GM12865 (cell line): ENCODE measurements around the gene ALLC.

Source experiments
- DNase-seq: peaks from one replicate; pipeline ENCODE4 v3.0.0; 2010; ENCODE audit warnings: low read depth
- H3K4me3 ChIP-seq: 2 replicates; pipeline ENCODE4 v1.5.1; 2011; ENCODE audit warnings: mild to moderate bottlenecking, low read depth, low read length, control low read depth
- TF ChIP-seq, protein P1 (sequence below): IDR thresholded peaks from 2 replicates; pipeline ENCODE4 v1.5.1; 2011; ENCODE audit warnings: low read length, control low read depth, low read depth, inconsistent platforms; ENCODE audit not compliant: insufficient read depth; ENCODE audit errors: missing control alignments

ALLC gene

DNA sequence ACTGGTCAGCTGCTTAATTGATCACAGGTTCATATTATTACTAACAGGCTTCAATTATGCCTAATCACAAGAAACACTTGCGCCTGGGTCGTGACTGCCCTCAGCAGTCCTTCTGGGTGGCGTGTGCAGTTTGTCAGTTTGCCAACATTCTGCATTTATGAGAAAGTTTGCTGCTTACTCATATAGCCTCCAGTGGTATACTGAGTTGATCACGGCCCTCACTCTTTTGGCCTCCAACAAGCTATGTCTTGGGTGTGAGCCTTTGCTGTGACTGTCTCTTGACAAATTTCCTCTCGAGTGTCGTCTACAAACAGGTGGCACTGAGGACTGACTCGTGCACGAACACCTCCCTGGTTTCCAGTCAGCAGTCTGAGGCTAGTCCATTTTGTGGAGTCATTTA lies 72.6 kb downstream of the ALLC start:
- DNase-seq, result no peak
- TF ChIP-seq, protein P1, sequence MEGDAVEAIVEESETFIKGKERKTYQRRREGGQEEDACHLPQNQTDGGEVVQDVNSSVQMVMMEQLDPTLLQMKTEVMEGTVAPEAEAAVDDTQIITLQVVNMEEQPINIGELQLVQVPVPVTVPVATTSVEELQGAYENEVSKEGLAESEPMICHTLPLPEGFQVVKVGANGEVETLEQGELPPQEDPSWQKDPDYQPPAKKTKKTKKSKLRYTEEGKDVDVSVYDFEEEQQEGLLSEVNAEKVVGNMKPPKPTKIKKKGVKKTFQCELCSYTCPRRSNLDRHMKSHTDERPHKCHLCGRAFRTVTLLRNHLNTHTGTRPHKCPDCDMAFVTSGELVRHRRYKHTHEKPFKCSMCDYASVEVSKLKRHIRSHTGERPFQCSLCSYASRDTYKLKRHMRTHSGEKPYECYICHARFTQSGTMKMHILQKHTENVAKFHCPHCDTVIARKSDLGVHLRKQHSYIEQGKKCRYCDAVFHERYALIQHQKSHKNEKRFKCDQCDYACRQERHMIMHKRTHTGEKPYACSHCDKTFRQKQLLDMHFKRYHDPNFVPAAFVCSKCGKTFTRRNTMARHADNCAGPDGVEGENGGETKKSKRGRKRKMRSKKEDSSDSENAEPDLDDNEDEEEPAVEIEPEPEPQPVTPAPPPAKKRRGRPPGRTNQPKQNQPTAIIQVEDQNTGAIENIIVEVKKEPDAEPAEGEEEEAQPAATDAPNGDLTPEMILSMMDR, result no peak

DNA sequence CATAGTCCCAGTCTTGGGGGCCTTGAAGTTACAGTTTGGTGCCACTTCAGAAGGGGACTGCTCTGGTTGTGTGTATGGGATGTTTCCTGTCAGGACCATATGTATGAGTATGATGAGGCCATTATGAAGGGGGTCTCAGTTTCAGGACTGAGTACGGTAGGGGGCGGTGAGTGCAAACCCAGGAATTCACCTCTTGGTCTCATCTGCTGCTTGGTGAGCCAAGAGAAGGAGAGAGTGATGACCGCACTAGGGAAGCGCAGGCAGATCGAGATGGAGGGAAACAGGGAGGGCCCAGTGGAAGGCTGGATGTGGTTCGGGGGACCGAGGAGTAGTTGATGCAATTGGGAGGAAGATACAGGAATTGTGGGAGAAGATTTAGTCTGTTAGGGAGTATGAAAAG lies 73.8 kb downstream of the ALLC start:
- DNase-seq, result no peak
- H3K4me3 ChIP-seq, result no peak overlapping the region
- TF ChIP-seq, protein P1, result no peak

More for the DNA sequence above, 72.6 kb downstream of the ALLC start:
- no peak overlapping the region for H3K4me3 ChIP-seq

DNA sequence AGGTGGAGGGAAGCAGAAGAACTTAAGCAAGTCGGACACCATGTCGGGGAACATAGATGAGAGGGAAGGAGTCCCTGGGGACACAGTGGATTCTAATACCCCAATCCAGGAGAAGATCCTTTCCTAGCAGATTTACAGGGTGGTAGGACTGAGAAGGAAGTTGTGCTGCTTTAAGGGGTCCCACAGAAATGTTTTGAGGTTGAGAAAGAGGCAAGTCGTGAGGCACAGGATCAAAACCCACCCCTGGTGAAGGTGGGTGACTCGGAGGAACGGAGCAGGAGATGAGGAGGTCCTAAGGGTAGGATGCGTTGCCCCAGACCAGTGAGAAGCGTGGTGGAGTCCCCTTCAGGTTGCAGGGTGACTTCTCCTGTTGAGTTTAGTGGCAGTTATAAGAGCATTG lies 78.1 kb downstream of the ALLC start:
- no peak overlapping the region for H3K4me3 ChIP-seq
- TF ChIP-seq, protein P1, result no peak

DNA sequence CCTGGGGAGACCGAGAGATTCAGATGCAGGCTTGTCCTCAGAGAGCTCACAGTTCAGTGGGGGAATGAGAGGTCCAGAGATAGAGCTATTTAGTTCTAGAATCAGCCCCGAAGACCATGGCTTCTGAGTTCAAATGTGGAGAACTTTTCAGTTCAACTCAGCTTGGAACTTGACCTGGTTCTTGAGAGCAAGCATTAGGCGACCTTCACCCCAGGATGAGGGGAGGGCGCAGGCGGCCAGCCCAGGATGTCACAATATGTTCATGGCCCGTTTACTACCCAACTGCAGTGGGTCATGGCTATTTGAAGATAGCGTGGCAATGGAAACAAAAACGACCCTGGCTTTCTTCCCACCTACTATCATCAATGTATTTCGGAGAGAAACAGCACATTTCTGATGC lies 79.1 kb downstream of the ALLC start:
- DNase-seq, result no peak
- H3K4me3 ChIP-seq, result no peak overlapping the region
- TF ChIP-seq, protein P1, result no peak

More for the DNA sequence above, 78.1 kb downstream of the ALLC start:
- no peak for DNase-seq

DNA sequence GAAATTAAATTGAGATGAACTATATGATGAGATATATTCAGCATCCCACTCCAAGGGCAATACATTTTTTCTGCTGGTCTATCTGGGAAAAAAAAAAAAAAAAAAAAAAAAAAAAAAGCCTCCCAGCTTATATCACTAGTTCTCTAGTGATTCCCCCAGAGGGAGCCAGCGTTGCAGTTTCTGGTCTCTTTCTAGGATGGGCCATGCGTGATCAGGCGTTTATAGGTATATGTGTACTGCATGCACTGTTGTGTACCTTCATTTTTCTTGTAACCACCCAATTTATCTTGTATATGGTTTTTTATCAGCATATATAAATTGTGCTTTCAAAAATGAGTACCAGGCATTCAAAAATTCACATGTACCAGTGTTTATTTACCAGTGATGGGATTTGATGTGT lies 80.5 kb downstream of the ALLC start:
- no peak overlapping the region for H3K4me3 ChIP-seq
- TF ChIP-seq, protein P1, result peak; percentile 21
- DNase-seq, result peak; percentile 37

DNA sequence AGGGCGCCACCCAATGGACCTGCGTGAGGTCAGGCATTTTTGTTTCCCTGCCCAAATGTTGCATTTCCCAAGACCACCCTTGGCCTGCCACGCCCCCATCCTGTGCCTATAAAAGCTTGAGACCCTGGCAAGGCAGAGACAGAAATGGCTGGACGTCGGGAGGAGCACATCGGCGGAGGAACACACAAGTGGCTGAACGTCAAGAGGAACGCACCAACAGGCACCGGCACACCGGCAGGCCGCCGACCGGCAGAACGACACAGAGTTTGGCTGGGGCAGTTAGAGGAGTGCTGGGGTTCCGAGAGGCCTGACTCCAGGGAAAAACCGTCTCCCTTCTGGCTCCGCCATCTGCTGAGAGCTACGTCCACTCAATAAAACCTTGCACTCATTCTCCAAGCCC lies 81.3 kb downstream of the ALLC start:
- no peak overlapping the region for H3K4me3 ChIP-seq
- TF ChIP-seq, protein P1, result no peak
- DNase-seq, result no peak

DNA sequence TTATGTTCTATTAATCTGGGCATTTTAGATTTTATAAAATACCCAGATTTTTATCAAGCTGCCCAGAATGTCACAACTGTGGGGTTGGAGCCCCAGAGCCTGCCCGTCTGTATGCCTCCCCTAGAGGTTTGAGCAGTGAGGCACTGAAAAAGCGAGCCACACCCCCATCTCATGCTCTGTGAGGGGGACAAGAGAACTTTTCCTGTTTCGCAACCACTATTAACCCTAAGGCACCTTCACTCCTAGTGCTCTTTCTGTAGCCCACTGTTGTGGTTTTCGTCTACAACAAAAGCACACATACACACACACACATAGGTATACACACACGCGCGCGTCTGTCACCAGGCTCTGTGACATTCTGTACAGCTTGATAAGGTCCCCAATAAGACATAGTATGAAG lies 83.4 kb downstream of the ALLC start:
- DNase-seq, result no peak
- TF ChIP-seq, protein P1, result no peak

More for the DNA sequence above, 83.4 kb downstream of the ALLC start:
- H3K4me3 ChIP-seq, result no peak overlapping the region
